Caco-2 (cell line): Measurements from ENCODE around the gene ZNF334. TPM values are rescaled to one million over a fixed set of nuclear protein-coding genes. Genes with fewer than 3 reads are reported as not detected.
A peak's percentile ranks its signal among the peaks of the same experiment; 100 is the strongest.

ENCODE experiments used
- BruUV-seq: library from RNA; stranded (reverse); fragments of 400-500 nt; replicated peaks from 2 replicates; lab custom pipeline; 2021; lab: Mats Ljungman, UMichigan
- CTCF ChIA-PET: fragments of 300-600 bp; sonication (Branson Sonifier 250); formaldehyde crosslinking; loops from one replicate; lab custom pipeline; 2022; ENCODE audit warnings: antibody characterized with exemption; lab: Charles Lee
- POLR2A ChIA-PET: fragments of 300-600 bp; sonication (Branson Sonifier 250); formaldehyde crosslinking; loops from one replicate; lab custom pipeline; 2022; ENCODE audit warnings: antibody characterized with exemption; lab: Charles Lee
- DNase-seq, 2 experiments: peaks; one replicate each; pipeline versions ENCODE4 v3.0.0 to v3.0.0-alpha.2; 2020 to 2022
- H3K27me3 ChIP-seq: replicated peaks from 2 replicates; pipeline ENCODE4 v1.6.0; 2011; ENCODE audit warnings: low read length; ENCODE audit not compliant: control insufficient read depth, insufficient read depth
- H3K36me3 ChIP-seq: 2 replicates; pipeline ENCODE4 v1.5.1; 2011; ENCODE audit warnings: low read length; ENCODE audit not compliant: control insufficient read depth, insufficient read depth
- H3K4me1 ChIP-seq: fragments of 250-450 bp; sonication (Bioruptor Pico); 2 replicates; pipeline ENCODE4 v1.5.1; 2020; ENCODE audit warnings: mild to moderate bottlenecking
- H3K4me3 ChIP-seq: 2 replicates; pipeline ENCODE4 v1.5.1; 2011; ENCODE audit warnings: low read depth, mild to moderate bottlenecking, control low read depth, low read length
- H3K9me3 ChIP-seq: fragments of 250-450 bp; sonication (Bioruptor Pico); 2 replicates; pipeline ENCODE4 v1.5.1; 2020; ENCODE audit warnings: mild to moderate bottlenecking, moderate library complexity
- H3K27ac Mint-ChIP-seq: one replicate; pipeline ENCODE4 v1.8.0; 2022; ENCODE audit warnings: mixed read lengths; ENCODE audit not compliant: unreplicated experiment
- H3K27me3 Mint-ChIP-seq: one replicate; pipeline ENCODE4 v1.8.0; 2022; ENCODE audit warnings: mixed read lengths; ENCODE audit not compliant: insufficient read depth, unreplicated experiment
- H3K36me3 Mint-ChIP-seq: one replicate; pipeline ENCODE4 v1.8.0; 2022; ENCODE audit warnings: mild to moderate bottlenecking, mixed read lengths; ENCODE audit not compliant: insufficient read depth, unreplicated experiment
- H3K4me1 Mint-ChIP-seq: one replicate; pipeline ENCODE4 v1.8.0; 2022; ENCODE audit warnings: low read depth, mixed read lengths; ENCODE audit not compliant: unreplicated experiment
- H3K4me3 Mint-ChIP-seq: one replicate; pipeline ENCODE4 v1.8.0; 2022; ENCODE audit warnings: mild to moderate bottlenecking, moderate library complexity, mixed read lengths; ENCODE audit not compliant: unreplicated experiment
- H3K9me3 Mint-ChIP-seq: one replicate; pipeline ENCODE4 v1.8.0; 2022; ENCODE audit warnings: mixed read lengths; ENCODE audit not compliant: unreplicated experiment
- CTCF ChIP-seq, 2 experiments: fragments of 200-600 bp in 1 of 2; IDR thresholded peaks; 1 replicate in 1 of 2; 2 replicates in 1 of 2; pipeline versions ENCODE4 v1.5.1 to v1.8.0; 2011 to 2022; ENCODE audit warnings: antibody characterized with exemption in 1 of 2, control low read depth in 1 of 2, inconsistent platforms in 1 of 2, low read depth in 1 of 2, low read length in 1 of 2, mild to moderate bottlenecking in 1 of 2, moderate library complexity in 1 of 2; ENCODE audit not compliant: insufficient read depth in 1 of 2, severe bottlenecking in 1 of 2, unreplicated experiment in 1 of 2
- intact Hi-C: fragments of 100-400 bp; cut with micrococcal nuclease; formaldehyde crosslinking; loops from one replicate; pipeline ENCODE4 v1.10.0; 2022; ENCODE audit not compliant: unreplicated experiment
- total RNA-seq: library from RNA; stranded (reverse); gene quantifications from 2 replicates; pipeline ENCODE4 v1.2.3, GENCODE V29; 2022

ZNF334 gene
- total RNA-seq, 1 experiment from 2014 or later, result not detected

DNA sequence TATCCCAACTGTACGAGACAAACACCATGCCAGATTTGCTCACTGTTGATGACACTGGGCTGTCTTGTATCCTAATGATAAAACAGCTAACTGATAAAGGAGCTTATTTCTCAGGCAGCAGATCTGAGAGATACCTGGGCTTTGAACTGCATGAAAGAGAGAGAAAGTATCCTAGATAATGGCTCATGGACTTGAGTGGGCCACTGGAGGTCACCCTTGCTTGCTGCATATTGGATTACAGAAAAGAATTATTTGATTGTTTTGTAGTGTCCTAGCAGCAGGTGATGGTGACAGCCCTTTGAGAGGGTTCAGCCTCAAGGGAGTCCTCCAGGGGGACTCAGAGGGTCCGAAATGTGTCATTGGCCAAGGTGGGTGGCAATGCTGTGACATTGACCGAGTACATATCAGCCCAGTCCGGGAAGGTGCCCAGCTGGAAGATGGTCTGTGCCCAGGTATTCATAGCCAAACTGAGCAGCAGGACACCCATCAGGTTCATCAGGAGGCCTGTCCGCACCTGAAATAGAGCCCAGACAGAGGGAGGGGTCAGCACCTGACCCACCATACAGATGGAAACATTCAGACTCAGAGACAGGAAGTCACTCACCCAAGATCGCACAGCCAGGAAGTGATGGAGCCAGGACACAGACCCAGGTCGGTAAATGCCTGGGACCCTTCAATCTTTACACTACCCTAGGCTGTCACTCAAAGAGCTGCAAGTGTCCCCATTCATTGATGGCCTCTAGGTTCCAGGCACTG lies 46.5 kb upstream of the ZNF334 start:
- H3K4me3 ChIP-seq, result no peak overlapping the region
- DNase-seq, result peak in 1 of 2 experiments; percentile 34
- intact Hi-C loops, result loop anchor here (1.0 kb wide), 1 partner anchor 121 kb away; no protein-coding TSS in a partner anchor
- BruUV-seq, result no TSS peak
- no peaks in the 10 kb centered on the region for H3K9me3 ChIP-seq
- POLR2A ChIA-PET, result no interaction called here
- Mint-ChIP-seq H3K27me3 (peaks cover 5% of the 10 kb centered on the region), H3K9me3 (no peaks in the 10 kb centered on the region), H3K4me3 (no peak overlapping the region), H3K4me1 (no peaks in the 10 kb centered on the region), H3K27ac (no peak overlapping the region), H3K36me3 (no peaks in the 10 kb centered on the region)
- CTCF ChIA-PET, result interaction anchor here (0.6 to 1.2 kb wide), 3 partner anchors 8 to 121 kb away, joined by 3 to 6 read pairs (median 3); partner anchors contain the start of gene OCSTAMP
- peak; percentile 44 to 47 for TF ChIP-seq CTCF (IDR thresholded peaks at IDR 0.05; ENCODE audit: insufficient read depth in 1 of 2, low read depth in 1 of 2, low read length in 1 of 2, severe bottlenecking in 1 of 2, unreplicated experiment in 1 of 2)
- no peaks in the 10 kb centered on the region for H3K36me3 ChIP-seq
- no peaks in the 10 kb centered on the region for H3K27me3 ChIP-seq
- H3K4me1 ChIP-seq, result no peaks in the 10 kb centered on the region

DNA sequence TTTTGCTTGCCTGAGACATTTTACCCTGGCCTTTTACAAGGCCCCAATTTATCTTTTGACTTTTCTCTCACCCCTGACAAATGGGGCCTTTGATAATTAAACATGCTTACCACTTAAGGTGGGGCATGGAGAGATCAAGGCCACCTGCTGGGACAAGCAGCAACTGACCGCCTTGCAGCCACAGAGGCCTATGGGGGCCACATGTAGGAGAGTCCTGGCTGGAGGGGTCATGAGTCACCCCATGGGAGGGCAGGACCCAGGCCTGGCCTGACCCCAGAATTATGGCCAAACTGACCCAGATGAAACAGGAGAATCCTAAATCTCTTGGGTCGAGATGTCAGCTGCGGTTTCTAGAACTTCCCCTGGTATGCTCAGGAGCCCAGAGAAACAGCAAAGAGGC lies 45.6 kb upstream of the ZNF334 start:
- DNase-seq, result no peak
- POLR2A ChIA-PET, result no interaction called here

DNA sequence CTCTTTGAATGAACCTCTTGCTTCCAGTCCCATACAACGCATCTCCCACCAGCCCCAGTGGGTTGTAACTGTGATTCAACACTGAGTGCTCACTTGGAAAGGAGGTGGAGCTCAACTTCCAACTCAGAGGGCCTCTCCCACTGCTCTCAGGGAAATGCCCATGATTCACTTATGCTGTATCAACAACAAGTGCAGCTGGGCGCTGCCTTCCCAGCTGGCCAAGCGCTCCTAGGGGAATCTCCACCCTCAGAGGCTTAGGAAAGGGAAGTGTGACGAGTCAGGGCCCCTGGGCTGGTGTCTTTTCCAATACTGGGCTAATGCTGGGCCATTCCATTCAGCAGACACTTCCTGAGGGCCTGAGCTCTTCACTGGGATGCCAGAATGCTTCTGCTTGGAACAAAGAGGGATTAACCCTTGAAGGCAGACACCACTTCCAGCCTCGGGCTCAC lies 45.2 kb upstream of the ZNF334 start:
- H3K9me3 Mint-ChIP-seq, result no peaks in the 10 kb centered on the region
- H3K27me3 ChIP-seq, result no peaks in the 10 kb centered on the region
- ChIA-PET POLR2A (no interaction called here), CTCF (no interaction called here)
- no peak overlapping the region for H3K4me3 ChIP-seq
- no peaks in the 10 kb centered on the region for H3K4me1 ChIP-seq
- no TSS peak for BruUV-seq
- no peak overlapping the region for H3K27ac Mint-ChIP-seq
- DNase-seq, result no peak
- H3K36me3 Mint-ChIP-seq, result no peaks in the 10 kb centered on the region
- no peak overlapping the region for H3K4me3 Mint-ChIP-seq
- no peaks in the 10 kb centered on the region for H3K9me3 ChIP-seq
- H3K27me3 Mint-ChIP-seq, result peaks cover 5% of the 10 kb centered on the region
- H3K36me3 ChIP-seq, result no peaks in the 10 kb centered on the region
- TF ChIP-seq CTCF (IDR thresholded peaks at IDR 0.05; ENCODE audit: insufficient read depth in 1 of 2, low read depth in 1 of 2, low read length in 1 of 2, severe bottlenecking in 1 of 2, unreplicated experiment in 1 of 2), result no peak
- H3K4me1 Mint-ChIP-seq, result no peaks in the 10 kb centered on the region
- intact Hi-C loops, result no loop called here

More for the DNA sequence above, 45.6 kb upstream of the ZNF334 start:
- Mint-ChIP-seq H3K27ac (no peak overlapping the region), H3K4me3 (no peak overlapping the region), H3K27me3 (peaks cover 5% of the 10 kb centered on the region), H3K36me3 (no peaks in the 10 kb centered on the region), H3K9me3 (no peaks in the 10 kb centered on the region), H3K4me1 (no peaks in the 10 kb centered on the region)
- BruUV-seq, result no TSS peak
- no peak for TF ChIP-seq CTCF (IDR thresholded peaks at IDR 0.05; ENCODE audit: insufficient read depth in 1 of 2, low read depth in 1 of 2, low read length in 1 of 2, severe bottlenecking in 1 of 2, unreplicated experiment in 1 of 2)
- intact Hi-C loops, result loop anchor here (1.0 kb wide), 1 partner anchor 122 kb away; no protein-coding TSS in a partner anchor
- H3K27me3 ChIP-seq, result no peaks in the 10 kb centered on the region
- CTCF ChIA-PET, result interaction anchor here (0.6 to 0.9 kb wide), 2 partner anchors 9 to 121 kb away, joined by 3 to 6 read pairs; partner anchors contain the start of gene OCSTAMP
- no peaks in the 10 kb centered on the region for H3K4me1 ChIP-seq
- H3K9me3 ChIP-seq, result no peaks in the 10 kb centered on the region
- H3K4me3 ChIP-seq, result no peak overlapping the region
- no peaks in the 10 kb centered on the region for H3K36me3 ChIP-seq
